CD4-positive, alpha-beta T cell treated with Interleukin-4 for 1 hour (primary cell): Measurements from ENCODE around the gene BCKDHB.
A peak's percentile ranks its signal among the peaks of the same experiment; 100 is the strongest.
"Not testable (repeated sequence)": the region's sequence is repeated elsewhere in the genome, so short reads cannot be mapped to it uniquely, and the experiment has no call there.

Experiments used
- DNase-seq, 2 donors: peaks; one replicate each; pipeline ENCODE4 v3.0.0-alpha.2; 2020 to 2022

BCKDHB gene

DNA sequence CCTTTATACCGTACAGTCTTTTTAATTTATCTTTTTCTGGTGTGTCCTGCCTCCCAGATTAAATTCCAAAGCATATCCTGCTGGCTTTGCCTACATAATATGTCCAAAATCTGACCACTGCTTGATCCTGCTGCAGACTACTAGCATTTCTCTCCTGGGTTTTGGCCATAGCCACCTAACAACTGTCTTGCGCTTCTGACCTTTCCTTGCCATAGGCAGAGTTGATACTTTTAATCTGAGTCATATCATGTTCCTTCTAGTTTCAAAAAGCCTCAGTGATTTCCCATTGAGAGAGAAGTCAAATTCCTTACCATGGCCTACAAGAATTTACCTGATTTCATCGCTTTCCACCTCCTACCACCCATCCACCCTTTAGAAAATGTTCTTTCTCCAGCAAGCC is 104.8 kb downstream of the BCKDHB start:
- no peak for DNase-seq

DNA sequence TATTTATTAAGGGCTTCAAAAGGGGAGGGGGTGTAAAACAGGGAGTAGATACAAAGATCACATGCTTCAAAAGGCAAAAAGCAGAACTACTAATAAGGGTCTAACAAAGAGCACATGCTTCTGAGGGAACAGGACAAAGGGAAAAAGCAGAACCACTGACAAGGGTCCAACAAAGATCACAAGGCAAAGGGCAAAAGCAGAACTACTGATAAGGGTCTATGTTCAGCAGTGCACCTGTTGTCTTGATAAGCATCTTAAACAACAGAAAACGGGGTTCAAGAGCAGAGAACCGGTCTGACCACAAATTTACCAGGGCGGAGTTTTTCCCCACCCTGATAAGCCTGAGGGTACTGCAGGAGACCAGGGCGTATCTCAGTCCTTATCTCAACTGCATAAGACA is 105.4 kb downstream of the BCKDHB start:
- not testable (repeated sequence) for DNase-seq

DNA sequence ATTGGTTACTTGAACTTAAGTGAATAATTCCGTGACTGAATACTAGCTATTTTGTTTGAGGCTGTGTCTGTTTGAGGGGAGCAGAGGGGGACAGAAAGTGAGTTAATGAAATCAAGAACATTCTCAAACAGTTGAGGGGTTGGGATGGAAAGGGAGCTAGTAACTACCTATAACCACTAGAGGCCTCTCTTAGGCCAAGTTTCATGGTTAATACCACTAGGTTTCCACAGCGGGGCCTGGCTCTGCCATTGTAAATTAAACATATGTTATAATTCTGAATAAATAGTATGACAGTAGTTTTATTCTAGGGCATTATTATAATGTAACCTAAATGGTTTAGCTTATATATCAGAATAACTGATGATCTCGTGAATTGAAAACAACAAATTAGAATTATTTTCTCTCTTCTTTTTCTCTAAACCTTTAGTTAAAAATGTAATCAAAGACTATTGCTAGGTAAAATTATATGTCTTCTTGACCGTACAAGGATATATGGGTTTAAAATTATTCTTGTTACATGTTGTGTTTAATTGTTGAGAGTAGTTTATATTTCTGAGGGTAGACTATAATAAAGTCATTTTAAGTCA is 108.1 kb downstream of the BCKDHB start:
- peak in 1 of 2 donors; percentile 24 for DNase-seq

DNA sequence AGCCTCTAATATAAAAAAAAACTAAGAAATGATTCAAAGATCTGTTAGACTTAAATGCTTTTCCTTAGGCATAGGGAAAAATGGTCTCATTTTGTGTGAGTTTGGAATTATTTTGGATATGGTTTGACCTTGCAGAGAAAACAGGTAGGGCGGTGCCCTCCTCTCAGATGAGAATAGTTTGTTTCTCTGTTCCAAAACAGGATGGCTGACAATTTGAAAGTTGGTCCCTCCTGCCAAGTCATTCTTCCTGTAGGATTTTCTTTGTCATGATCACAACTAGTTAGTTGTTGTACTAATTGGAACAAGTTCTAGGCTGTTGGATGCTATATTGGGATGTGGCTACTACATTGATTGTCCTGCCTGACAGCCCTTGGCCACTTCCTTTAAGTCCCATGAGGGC is 108.6 kb downstream of the BCKDHB start:
- DNase-seq = no peak

DNA sequence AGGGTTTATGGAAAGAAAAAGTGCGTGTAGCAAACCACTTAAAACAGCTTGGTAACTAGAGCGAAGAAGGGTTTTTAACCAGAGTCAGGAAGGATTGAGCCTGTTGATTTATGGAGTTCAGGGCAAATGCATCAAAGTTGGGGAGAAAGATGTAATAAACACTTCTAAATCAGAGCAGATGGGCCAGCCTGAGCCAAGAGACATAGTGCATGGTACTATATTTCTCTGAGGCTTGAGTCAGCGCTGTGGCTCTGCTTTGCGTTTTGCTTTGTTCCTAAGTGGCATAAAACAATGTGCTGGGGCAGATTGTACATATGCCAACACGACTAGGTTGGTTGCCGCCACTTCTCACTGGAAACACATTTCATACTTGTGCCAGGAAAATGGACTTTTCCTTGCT is 111.3 kb downstream of the BCKDHB start:
- no peak for DNase-seq

DNA sequence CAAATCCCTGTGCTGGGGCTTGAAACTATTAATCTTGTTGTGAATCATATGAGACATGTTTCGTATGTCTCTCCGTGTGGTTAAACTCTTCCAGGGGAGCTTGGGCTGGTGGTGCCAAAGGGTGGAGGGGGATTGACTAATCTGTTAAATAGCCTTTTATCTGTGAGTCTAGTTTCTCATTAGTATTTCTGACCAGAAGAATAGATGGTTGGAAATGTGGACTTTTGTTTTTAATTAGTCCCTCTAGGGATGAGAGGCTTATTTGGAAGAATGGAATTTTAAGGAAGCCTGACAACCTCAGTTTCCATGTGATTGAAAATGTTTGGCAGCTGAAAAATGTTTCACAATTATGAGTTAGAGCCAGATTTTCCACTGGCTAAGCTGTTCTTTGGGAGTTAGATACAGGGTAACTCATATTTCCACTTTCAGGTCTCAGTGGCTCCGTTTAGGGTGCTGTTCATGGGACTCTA is 117.3 kb downstream of the BCKDHB start:
- DNase-seq = no peak

DNA sequence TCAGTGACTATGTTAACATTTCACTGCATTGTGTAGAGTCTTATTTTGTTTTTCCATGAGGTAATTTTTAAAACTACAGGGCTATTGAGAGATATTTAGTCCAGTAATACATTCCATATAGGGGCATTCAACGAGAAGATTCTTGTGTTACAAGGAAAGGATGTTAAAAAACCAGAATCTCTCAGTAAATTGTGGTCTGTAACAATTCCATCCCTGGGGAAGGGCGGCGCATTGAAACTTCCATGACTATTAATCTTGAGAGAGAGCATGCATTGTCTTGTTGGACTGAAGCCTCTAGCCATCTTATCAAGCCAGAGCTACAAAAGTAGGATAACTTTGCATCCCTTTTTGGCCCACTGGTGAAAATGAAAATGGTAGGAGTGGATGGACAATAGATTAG is 119.7 kb downstream of the BCKDHB start:
- DNase-seq = no peak

DNA sequence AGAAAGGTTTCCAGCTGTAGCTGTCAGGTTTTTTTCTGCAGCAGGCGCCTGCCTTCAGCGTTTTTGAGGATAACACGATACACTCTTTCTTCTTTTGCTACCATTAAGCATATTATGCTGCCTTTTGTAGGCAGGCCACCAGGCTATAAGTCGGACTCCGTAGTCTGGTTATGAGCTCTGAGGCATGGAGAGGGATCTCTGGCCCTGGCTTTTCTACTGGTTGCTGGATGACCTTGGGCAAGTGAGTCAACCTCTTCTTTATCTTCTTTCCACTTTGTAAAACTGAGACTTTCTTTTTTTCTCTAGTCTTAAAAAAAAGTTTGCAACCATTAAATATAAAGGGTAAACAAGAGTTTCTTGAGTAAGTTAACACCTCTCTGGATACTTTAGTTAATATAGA is 120.2 kb downstream of the BCKDHB start:
- DNase-seq = no peak

DNA sequence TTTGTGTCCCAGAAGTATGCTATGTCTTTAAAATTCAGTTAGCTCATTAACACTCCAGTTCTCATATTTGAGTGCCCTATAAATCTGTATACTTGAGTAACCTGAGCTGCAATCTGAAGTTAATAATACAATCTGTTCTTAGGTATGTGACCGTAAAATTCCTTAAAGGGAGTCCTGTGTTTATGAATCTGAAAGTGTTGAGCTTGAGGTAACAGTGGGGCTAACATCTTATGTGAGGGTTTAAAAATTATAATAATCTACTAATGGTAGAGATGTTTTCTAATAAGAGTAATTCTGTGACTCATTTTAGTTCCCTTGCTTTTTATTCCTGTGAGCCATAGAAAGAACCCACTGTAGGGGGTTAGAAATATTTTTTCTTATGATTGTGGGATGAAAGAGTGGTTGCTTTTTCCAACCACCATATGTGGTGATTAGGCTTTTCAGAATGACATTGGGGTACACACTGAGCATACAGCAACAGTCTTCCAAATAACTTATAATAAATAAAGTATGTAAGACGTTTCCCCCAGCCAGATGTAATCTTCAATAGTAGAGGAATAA is 121.2 kb downstream of the BCKDHB start:
- no peak for DNase-seq

DNA sequence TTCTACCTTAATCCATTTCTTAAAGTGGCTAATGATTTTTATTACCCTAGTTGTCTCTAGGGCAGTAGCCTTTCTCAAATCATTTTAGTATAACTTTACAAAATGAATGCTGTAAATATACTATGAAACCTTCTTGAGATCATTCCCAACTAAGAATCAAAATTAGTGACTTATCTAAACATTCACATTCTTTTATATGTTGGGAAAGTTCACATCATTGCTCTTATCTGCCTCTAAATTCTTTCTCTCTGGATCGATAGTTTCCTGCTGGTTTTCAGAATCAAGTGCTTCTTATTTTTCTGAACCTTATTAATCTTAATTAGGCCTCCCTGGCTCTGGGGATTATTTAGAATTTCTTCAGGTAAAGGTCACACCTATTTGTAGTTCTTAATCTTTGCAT is 126.8 kb downstream of the BCKDHB start:
- DNase-seq = no peak

DNA sequence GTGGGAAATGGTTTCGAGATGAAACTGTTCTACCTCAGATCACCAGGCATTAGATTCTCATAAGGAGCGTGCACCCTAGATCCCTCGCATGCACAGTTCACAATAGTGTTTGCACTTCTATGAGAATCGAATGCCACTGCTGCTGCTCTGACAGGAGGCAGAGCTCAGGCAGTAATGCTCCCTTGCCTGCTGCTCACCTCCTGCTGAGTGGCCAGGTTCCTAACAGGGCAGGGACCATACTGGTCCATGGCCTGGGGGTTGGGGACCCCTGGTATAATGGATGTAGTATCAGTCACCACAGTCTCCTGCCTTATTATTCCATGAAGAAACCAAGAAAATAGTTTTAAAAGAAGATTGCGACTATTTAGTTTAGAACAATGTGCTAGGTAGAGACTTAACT is 127.5 kb downstream of the BCKDHB start:
- DNase-seq = no peak

DNA sequence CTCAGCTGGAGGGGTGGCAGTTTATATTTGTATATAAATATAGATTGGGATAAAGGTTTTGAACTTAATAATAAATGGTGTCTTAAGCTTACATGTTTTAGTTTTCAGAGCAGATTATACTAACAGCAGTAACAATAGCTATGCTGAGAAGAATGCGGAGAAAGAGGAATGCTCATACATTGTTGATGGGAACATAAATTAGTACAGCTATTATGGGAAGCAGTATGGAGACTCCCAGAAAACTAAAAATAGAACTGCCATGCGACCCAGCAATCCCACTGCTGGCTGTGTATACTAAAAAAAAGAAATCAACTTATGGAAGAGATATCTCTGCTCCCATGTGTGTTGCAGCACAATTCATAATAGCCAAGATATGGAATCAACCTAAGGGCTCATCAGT is 127.9 kb downstream of the BCKDHB start:
- DNase-seq = no peak

DNA sequence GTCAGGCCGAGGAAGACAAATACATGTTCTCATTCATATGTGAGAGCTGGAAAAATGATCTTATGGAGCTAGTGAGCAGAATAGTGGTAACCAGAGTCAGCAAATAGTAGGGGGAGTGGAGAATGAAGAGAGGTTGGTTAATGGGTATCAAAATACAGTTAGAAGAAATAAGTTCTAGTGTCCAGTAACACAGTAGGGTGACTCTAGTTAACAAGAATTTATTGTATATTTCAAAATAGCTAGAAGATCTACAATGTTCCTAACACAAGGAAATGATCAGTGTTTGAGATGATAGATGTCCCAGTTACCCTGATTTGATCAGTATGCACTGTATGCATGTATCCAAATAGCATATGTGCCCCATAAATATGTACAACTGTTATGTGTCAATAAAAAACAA is 128.4 kb downstream of the BCKDHB start:
- no peak for DNase-seq

DNA sequence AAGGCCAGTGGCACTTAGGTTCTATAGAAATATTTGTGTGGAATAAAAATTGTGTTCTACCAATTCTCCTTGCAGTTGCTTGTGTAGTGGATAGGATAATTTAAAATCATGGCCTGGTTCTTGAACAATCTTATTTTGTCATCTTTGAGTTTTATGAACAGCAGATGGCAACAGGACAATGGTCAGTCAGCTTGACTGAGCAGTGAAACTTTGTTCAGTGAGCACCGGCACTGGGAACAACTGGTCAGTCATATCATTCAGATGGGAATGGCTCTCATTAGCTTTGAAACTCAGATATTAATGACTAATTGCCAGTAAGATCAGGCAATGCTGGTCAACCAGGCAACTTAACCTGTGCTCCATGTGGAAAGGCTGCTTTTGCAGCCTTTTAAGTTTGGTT is 129.2 kb downstream of the BCKDHB start:
- no peak for DNase-seq

DNA sequence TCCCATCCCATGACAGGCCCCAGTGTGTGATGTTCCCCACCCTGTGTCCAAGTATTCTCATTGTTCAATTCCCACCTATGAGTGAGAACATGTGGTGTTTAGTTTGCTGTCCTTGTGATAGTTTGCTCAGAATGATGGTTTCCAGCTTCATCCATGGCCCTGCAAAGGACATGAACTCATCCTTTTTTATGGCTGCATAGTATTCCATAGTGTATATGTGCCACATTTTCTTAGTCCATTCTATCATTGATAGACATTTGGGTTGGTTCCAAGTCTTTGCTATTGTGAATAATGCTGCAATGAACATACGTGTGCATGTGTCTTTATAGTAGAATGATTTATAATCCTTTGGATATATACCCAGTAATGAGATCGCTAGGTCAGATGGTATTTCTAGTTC is 132.3 kb downstream of the BCKDHB start:
- not testable (repeated sequence) for DNase-seq

DNA sequence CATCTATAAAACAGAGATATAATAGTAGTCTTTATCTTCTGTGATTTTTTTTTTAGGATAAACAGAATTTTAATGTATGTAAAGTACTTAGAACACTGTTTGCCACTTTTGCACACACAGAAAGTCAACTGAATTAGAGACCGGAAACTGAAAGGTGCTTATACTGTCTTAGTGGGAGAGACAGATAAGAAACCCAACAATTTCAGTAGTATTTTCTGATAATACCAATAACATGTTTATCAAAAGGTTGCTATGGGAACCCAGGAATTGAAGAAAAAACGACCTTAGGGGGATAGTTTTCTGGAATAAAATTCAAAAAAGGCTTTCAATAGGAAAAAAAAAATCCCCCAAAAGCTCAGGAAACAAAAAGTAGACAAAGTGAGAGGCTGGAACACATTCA is 138.6 kb downstream of the BCKDHB start:
- no peak for DNase-seq

DNA sequence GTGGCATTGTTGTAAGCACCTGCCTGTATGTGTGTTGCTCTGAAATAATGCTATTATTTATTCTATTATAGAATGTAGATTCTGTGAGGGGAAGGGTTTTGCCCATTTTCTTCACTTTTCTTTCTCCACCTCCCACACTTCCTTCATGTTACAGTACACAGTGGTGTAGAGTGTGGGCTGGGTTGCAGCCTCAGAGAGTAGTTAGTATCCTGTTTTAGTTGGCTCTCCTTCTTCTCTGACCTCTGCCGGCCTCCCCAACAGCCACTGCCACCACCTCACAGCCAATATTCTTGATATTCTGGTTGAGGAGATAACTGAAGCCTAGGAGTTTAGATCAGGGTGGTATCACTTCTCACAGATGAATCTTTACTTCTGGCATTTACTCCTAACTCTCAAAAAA is 143.4 kb downstream of the BCKDHB start:
- DNase-seq = no peak

DNA sequence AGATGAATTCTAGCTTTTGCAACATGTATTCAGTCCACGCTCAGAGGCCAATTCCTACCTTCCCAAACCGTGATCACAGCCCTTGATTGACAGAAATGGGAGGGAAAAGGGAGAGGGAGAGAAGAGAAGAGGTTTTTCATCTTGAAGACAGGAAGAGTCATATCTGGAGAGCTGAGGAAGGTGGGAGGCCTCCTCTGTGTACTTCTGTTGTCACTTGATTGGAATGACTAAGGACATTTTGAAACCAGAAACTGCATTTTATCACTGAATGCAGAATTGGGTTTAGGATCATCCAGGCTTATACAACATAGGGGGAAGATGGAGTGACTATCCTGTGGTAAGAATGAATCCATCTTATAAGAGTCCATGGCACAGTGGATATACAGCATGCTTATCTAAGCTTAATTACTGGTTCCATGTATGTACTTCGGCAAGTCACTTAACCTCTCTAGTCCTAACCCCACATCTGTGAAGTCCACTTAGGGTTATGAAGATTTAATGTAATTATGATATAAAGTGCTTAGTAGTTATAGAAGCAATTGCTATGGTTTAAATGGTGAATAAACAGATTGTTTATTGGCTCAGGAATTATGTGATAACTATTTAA is 144.0 kb downstream of the BCKDHB start:
- no peak for DNase-seq

DNA sequence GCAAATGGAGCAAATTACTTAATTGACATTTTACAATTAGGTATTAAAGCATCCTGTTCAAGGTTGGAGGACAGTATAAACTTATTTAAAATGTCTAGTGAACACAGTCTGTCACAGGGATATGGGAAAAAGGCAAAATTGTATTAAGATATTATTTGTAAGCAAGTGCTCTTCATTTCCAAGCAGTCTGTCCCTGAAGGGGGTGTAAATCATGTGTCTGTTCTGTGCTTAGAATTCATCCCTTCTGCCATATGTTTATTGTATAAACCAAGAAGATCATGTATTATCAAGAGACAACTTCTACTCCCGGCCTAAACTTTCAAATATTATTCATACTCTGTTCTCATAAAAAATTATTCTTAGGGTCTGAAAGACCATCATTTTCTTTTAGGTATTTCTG is 144.8 kb downstream of the BCKDHB start:
- DNase-seq = no peak

DNA sequence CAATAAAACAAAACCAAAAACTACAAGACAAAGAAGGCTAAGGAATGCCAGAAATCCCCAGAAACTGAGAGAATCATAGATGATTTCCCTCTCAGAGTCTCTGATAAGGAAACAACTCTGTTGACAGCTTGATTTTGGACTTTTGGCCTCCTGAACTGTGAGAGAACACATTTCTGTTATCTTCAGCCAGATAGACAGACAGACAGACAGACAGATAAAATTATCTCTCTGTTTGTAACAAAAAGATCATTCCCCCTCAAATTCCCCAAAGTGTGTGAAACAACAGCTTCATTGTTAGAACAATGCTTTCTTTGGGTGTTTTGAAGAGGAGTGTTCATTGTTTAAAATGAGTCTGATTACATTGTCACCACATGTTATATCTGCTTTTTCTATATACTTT is 148.2 kb downstream of the BCKDHB start:
- no peak for DNase-seq

DNA sequence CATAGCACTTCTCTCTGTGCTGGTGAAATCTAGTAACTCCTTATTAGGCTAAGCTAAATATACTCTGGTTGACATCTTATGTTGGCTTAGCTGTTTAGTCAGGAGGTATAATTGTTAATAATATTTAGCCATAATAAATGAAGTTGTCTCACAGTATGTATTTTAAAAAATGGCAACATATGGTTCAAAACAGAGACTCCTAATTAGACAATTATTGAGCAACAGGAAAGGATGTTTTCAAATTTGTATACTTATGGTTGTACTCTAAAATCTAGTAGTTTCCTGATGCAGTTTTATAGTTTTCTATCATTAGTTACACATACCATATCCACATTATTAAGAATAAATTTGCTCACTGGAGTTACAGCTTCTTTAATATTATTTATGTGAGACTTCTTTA is 150.2 kb downstream of the BCKDHB start:
- DNase-seq = no peak

DNA sequence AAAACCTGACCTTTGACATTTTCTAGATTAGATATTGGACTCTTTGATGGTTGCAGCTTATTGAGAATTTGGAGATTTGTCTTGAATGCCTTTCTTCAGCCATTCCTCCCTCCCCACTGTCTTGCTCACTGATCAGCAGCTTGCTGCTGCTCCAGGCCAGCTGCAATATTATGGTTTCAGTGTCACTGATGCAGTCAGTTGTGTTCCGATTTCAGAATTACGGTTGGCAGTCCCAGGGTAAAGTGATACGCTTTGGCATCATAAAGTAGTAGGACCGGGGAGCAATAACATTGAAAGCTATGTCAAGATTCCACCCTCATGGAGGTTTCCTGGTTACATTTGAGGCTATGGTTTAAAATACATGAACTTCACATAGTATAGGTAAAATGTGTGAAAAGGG is 152.6 kb downstream of the BCKDHB start:
- DNase-seq = no peak

DNA sequence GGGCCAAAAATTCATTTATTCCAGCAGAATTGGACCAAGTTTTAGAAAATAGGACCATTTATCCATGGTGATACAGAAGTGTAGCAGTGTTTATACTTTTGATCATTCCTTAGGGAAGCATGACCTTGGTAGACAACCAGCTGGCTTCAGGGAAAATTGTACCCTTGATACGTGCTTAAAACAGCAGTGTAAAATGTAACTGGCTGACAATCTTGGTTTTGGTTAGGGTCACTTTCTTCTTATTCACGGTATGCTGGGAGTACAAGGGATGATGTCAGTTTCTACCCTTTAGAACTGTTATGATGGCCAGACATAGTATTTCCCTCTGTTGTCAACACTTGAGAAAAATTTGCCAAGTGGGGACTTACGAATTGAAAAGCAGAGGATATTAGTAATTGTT is 157.1 kb downstream of the BCKDHB start:
- no peak for DNase-seq

DNA sequence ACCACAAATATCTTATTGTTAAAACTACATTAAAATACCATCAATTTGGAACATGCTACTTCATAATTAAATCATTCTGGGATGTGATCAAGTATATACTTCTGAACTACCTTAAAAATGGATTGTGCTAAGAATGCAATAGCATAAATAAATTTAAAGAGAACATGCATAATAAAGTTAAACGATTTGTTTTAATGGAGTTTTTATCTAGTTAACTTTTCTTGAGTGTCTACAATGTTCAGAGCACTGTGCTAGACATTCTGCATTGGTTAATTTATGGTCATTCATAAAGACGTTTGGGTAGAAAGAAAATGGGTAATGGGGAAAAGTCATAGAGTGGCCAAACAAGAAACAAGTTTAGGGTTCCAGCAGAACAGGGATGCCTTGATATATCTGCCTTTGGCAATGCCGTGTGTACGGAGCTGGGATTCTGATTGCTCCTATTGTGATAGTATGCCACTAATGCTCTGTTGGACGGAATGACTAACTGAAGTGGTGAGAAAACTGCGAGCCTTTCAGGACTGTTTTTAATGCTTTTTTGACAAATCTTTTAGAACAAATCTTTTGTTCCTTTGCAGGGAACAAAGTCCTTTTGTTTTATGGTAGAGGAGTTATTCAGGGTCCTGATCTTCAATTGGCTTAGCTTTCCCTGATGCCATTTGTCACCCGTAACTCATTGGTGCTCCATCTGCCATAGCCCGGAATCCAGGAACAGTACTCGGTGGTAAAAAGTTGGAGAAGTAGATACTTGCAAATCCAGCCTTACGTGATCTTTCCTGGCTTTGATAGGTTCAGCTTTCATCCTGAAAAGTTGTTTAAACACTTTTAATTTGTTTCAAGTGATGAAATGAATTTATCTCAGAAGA is 162.6 kb downstream of the BCKDHB start:
- no peak for DNase-seq
